Measurements from ENCODE around the gene KPNA3.
"Not testable (repeated sequence)": the region's sequence is repeated elsewhere in the genome, so short reads cannot be mapped to it uniquely, and the experiment has no call there.

Gene KPNA3, protein sequence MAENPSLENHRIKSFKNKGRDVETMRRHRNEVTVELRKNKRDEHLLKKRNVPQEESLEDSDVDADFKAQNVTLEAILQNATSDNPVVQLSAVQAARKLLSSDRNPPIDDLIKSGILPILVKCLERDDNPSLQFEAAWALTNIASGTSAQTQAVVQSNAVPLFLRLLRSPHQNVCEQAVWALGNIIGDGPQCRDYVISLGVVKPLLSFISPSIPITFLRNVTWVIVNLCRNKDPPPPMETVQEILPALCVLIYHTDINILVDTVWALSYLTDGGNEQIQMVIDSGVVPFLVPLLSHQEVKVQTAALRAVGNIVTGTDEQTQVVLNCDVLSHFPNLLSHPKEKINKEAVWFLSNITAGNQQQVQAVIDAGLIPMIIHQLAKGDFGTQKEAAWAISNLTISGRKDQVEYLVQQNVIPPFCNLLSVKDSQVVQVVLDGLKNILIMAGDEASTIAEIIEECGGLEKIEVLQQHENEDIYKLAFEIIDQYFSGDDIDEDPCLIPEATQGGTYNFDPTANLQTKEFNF

DNA sequence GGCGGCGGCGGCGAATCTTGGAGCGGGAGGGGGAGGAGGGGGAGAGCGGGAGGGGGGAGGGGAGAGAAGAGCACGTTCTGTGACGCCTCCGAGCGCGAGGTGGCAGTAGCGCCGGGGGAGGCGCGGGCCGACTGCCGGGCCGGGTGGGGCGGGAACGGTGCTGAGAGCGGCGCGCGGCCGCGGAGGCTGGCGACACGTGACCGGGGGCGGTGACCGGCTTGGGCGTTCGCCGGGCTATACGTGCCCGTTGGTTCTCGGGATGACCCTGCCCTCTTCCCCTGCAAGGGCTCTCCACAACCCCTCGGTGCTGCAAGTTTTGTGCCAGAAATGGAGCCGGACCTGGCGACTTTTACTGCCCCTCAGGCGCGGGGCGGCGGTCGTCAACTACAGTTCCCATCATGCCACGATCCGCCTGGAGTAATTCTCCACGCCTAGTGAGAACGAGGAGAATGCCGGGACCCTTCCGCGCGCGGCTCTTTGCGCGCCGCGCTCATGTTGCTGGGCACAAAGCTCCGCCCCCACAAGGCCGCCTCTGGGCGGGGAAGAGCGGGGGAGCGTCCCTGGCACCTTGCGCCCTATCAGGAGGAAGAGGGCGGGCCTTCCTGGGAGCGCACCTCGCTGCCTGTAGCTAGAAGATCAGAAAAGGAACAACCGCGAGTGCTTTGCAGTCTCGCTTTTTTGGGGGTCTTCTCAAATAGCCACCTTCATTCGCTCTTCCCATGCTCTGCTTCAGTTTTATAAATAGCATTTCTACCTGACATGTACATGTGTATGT, at the start of gene KPNA3:
KPNA3 (minus strand) TSS at position 133 of the 775 bp plus-strand sequence. CDS start 176 bp downstream, outside the sequence.
- peak; percentile 96 for DNase-seq (ENCODE audit: low spot score)

DNA sequence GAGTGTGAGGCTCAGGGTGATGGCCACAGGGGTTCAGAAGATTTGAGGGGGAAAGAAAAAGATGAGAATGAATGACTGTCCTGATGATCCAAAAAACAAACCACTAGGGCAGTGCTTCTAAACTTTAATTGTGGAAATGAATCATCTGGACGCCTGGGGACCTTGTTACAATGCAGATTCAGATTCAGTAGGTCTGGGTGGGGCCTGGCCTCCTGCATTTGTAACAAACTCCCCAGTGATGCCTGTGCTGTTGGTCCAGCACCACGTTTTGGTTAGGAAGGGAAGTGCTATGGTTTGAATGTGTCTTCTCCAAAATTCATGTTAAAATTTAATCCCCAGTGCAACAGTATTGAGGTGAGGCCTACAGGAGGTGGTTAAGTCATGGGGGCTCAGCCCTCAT, 49.5 kb upstream of the KPNA3 start:
- no peak for DNase-seq (ENCODE audit: low spot score)

- no peak for DNase-seq (ENCODE audit: low spot score)
These were observed 48.2 kb upstream of the KPNA3 start for GRCh38 chr13:49840675-49841074.

- no peak for DNase-seq (ENCODE audit: low spot score)
These were observed 47.8 kb upstream of the KPNA3 start for GRCh38 chr13:49840266-49840665.

- DNase-seq (ENCODE audit: low spot score), result peak; percentile 34
These were observed 46.5 kb upstream of the KPNA3 start for GRCh38 chr13:49838989-49839388.

DNA sequence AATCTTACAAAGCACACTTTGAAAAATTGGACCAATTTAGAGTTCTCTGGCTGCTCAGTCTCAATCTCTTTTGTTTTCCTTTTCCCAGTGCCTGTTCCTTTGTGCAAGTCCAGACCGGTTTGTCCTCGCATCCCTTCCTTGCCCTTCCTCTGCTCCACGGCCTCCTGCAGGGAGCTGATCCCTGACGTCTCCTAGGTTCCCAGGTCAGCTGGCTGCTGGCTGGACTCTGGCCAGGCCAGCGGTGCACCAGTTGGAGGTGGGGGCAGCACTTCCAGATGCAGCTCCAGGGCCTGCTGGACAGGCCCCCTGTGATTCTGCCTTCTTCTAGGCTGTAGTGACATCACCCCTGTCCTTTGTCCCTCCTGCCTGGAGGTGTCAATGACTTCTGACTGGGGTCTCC, 44.0 kb upstream of the KPNA3 start:
- no peak for DNase-seq (ENCODE audit: low spot score)

DNA sequence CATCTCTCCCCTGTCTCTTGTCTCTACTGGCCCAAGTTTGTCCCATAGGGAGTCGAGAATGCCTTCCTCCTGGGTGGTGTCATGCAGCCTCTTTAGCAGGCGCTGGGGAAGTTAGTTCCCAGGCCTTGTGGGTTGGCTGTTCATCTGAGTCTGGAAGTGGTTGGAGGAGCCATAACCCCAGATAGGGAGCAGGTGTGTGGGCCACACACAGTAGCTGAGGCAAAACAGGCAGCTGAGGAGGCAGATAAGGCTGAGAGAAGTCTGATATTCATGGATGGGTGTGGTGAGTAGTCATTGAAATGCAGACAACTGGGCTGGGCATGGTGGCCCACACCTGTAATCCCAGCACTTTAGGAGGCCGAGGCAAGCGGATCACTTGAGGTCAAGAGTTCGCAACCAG, 40.9 kb upstream of the KPNA3 start:
- no peak for DNase-seq (ENCODE audit: low spot score)

GRCh38 chr13:49831455-49831854, 39.0 kb upstream of the KPNA3 start:
- no peak for DNase-seq (ENCODE audit: low spot score)

DNA sequence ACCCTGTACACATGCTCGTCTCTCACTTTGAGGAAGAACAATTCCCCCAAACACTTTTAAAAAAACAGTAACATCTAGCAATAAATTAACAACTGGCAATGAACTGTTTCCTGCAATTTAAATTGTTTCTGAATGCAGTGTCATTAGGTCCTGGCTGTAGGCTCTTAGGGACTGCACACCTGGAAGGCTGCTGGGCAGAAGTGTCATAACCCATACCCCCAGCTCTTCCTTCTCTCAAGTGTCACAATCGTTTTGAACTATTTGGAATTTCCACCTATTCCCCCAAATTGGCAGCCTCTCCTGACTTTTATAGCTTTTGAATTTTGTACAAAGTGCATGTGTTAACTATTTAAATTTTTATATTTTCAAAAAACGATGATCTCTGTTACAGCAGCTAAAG, 38.2 kb upstream of the KPNA3 start:
- no peak for DNase-seq (ENCODE audit: low spot score)

GRCh38 chr13:49829715-49830114, 37.2 kb upstream of the KPNA3 start:
- DNase-seq (ENCODE audit: low spot score), result no peak

GRCh38 chr13:49828453-49828852, 36.0 kb upstream of the KPNA3 start:
- DNase-seq (ENCODE audit: low spot score), result no peak

DNA sequence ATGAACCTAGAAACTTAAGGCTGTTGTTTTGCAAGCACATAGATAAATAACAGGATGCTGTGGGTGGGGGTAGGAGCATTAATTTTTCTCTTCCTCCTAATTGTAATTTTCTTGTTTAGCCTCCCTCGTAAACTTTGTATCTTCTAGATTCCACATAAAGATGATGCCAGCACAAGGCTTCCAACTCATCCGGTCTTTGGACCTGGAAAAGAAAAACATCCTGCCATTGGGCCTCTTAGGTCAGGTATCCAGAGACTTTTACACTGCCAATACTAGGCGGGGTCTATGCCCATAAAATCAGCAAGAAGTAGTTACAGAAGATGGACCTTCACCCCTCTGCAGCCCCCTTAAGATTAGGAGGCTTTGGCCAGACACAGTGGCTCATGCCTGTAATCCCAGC, 35.4 kb upstream of the KPNA3 start:
- DNase-seq (ENCODE audit: low spot score), result no peak

DNA sequence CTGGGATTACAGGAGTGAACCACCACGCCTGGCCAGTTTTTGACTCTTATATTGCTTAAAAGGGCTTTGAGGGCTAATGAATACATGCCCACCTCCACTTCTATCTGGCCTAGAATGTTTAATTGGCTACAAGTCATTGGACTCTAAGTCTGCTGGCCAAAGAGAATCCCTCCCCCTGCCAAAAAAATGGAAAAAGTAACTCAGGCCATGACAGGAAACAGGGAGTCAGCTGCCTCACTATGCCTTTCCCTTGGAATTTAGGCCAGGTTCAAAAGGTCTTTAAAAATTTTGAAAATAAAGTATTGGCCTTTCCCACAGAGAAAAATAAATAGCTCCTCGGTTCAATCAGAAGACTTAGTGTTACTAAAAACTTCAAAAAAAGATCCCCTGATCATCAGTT, 34.9 kb upstream of the KPNA3 start:
- DNase-seq (ENCODE audit: low spot score), result no peak

GRCh38 chr13:49821216-49822009, 28.9 kb upstream of the KPNA3 start:
- DNase-seq (ENCODE audit: low spot score), result no peak

GRCh38 chr13:49820591-49821215, 28.2 kb upstream of the KPNA3 start:
- DNase-seq (ENCODE audit: low spot score), result no peak

- DNase-seq (ENCODE audit: low spot score), result not testable (repeated sequence)
These were observed 23.6 kb upstream of the KPNA3 start for GRCh38 chr13:49816047-49816446.

GRCh38 chr13:49814551-49815270, 22.2 kb upstream of the KPNA3 start:
- DNase-seq (ENCODE audit: low spot score), result no peak

DNA sequence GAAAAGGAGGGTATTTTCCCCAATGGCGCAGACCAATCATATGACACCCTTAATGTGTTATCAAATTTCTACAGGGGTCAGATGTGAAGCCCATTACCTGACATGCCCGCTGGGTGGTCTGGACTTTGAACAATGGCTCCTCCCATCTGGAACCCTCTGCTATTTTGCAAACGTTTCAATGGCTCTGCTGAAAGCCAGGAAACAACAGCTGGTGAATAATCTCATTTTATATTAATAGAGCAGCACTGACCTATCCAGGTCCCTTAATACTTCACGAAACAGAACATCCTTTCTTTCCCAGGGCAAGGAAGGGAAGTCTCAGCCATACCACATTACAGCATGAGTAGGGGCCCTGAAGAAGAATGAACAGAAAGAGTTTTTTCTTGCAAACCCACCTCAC, 20.3 kb upstream of the KPNA3 start:
- no peak for DNase-seq (ENCODE audit: low spot score)

- DNase-seq (ENCODE audit: low spot score), result no peak
These were observed 19.0 kb upstream of the KPNA3 start for GRCh38 chr13:49811527-49811908.

GRCh38 chr13:49810567-49811526, 18.4 kb upstream of the KPNA3 start:
- DNase-seq (ENCODE audit: low spot score), result no peak

All from LoVo (cell line).